Panc1 (cell line): Measurements from ENCODE around the gene TNRC6B. TPM values are rescaled to one million over a fixed set of nuclear protein-coding genes. Genes with fewer than 3 reads are reported as not detected.

Source experiments
- ATAC-seq: fragments of 200-7000 bp; cut with Tn5 transposase; 2 replicates; pipeline ENCODE4 v1.9.1; 2020; ENCODE audit warnings: mild to moderate bottlenecking, moderate library complexity
- BruUV-seq: library from RNA; stranded (reverse); fragments of 400-500 nt; replicated peaks from 2 replicates; lab custom pipeline; 2021; lab: Mats Ljungman, UMichigan
- CTCF ChIA-PET: fragments of 300-600 bp; sonication (Branson Sonifier 250); formaldehyde crosslinking; loops from one replicate; lab custom pipeline; 2022; ENCODE audit warnings: antibody characterized with exemption; lab: Charles Lee
- POLR2A ChIA-PET: fragments of 300-600 bp; sonication (Branson Sonifier 250); formaldehyde crosslinking; loops from one replicate; lab custom pipeline; 2022; ENCODE audit warnings: antibody characterized with exemption; lab: Charles Lee
- DNase-seq: peaks from one replicate; pipeline ENCODE4 v3.0.0-alpha.2; 2010; ENCODE audit warnings: low read depth, low spot score
- H3K27ac ChIP-seq: 2 replicates; pipeline ENCODE4 v1.5.1; 2011; ENCODE audit warnings: mild to moderate bottlenecking, low read length, inconsistent platforms
- H3K27me3 ChIP-seq: fragments of 200-500 bp; sonication (Bioruptor generic); 2 replicates; pipeline ENCODE4 v1.6.0; 2014; ENCODE audit warnings: low read length, inconsistent platforms; ENCODE audit not compliant: control insufficient read depth, insufficient read depth
- H3K36me3 ChIP-seq: fragments of 200-500 bp; sonication (Bioruptor generic); 2 replicates; pipeline ENCODE4 v1.5.1; 2014; ENCODE audit warnings: inconsistent platforms, mild to moderate bottlenecking, low read length, moderate library complexity; ENCODE audit not compliant: control insufficient read depth, insufficient read depth
- H3K4me1 ChIP-seq: 2 replicates; pipeline ENCODE4 v1.5.1; 2011; ENCODE audit warnings: inconsistent platforms, mild to moderate bottlenecking, low read length, moderate library complexity; ENCODE audit not compliant: control insufficient read depth, insufficient read depth
- H3K4me3 ChIP-seq, 2 experiments: 2 replicates each; pipeline ENCODE4 v1.5.1; 2011 to 2012; ENCODE audit warnings: low read depth in 2 of 2, low read length in 2 of 2, mild to moderate bottlenecking in 2 of 2, inconsistent platforms in 1 of 2, moderate library complexity in 1 of 2
- H3K9me3 ChIP-seq: fragments of 200-500 bp; sonication (Bioruptor generic); 2 replicates; pipeline ENCODE4 v1.5.1; 2014; ENCODE audit warnings: low read depth, mild to moderate bottlenecking, inconsistent platforms, low read length, moderate library complexity; ENCODE audit not compliant: control insufficient read depth, insufficient read depth
- POLR2AphosphoS5 ChIP-seq: IDR thresholded peaks from 2 replicates; pipeline ENCODE4 v1.6.1; 2012; ENCODE audit warnings: mild to moderate bottlenecking, low read depth, low read length, moderate library complexity
- SIN3A ChIP-seq: IDR thresholded peaks from 2 replicates; pipeline ENCODE4 v1.6.1; 2012; ENCODE audit warnings: low read depth, mild to moderate bottlenecking, low read length, moderate library complexity, borderline replicate concordance; ENCODE audit not compliant: insufficient read depth
- TCF7L2 ChIP-seq: IDR thresholded peaks from 2 replicates; pipeline ENCODE4 v1.6.1; 2011; ENCODE audit warnings: mild to moderate bottlenecking, low read depth, low read length, inconsistent platforms
- in situ Hi-C: cut with HindIII; loops from 2 replicates; pipeline ENCODE4 v1.10.0; 2016; ENCODE audit warnings: low sequenced_read_pairs, low pct_unique_long_range_greater_than_20kb
- intact Hi-C: fragments of 100-400 bp; cut with micrococcal nuclease; formaldehyde crosslinking; loops from one replicate; pipeline ENCODE4 v1.10.0; 2022; ENCODE audit not compliant: unreplicated experiment
- total RNA-seq: library from RNA; stranded (reverse); gene quantifications from one replicate; pipeline ENCODE4 v1.2.1, GENCODE V29; 2021; ENCODE audit not compliant: unreplicated experiment
- TF ChIP-seq, protein P1 (sequence below): fragments of 450-650 bp; IDR thresholded peaks from 2 replicates; pipeline ENCODE4 v1.5.1; 2017; ENCODE audit warnings: mild to moderate bottlenecking
- TF ChIP-seq, protein P2 (sequence below), 2 experiments: IDR thresholded peaks; 2 replicates each; pipeline ENCODE4 v1.6.1; 2011 to 2012; ENCODE audit warnings: low read depth in 2 of 2, control low read depth in 1 of 2, low read length in 1 of 2, mild to moderate bottlenecking in 1 of 2, moderate library complexity in 1 of 2; ENCODE audit not compliant: insufficient read depth in 1 of 2

Gene TNRC6B
- total RNA-seq, 1 experiment from 2014 or later: 30.7 TPM

DNA sequence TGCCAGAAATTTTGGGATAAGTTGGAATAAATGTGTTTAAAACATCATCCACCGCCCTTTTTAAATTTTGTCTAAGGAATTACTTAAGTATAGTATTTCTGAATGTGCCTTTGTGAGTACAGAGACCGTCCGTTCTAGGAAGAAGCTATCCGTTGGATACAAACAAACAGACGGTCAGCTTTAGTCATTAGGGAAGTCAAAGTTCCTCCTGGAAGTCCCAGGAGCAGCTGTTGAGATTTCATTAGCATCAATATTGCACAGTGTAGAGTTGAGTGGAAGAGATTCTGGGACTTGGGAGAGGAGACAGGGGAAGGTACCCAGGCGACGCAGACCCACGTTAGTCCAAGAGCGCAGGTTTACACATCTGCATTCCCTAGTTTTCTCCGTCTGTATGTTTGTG, 152.9 kb downstream of the TNRC6B start:
- ChIA-PET POLR2A (interaction anchor here (0.5 kb wide), 1 partner anchor 398 kb away, joined by 10 read pairs; no protein-coding TSS in a partner anchor), CTCF (no interaction called here)
- Histone ChIP-seq H3K27me3 (no peaks in the 10 kb centered on the region), H3K4me1 (no peaks in the 10 kb centered on the region), H3K27ac (no peak overlapping the region), H3K36me3 (no peaks in the 10 kb centered on the region), H3K9me3 (no peaks in the 10 kb centered on the region), H3K4me3 (no peak overlapping the region)
- in situ Hi-C loops (no loop called here), intact Hi-C loops (no loop called here)
- BruUV-seq: no TSS peak
- no peak for TF ChIP-seq POLR2AphosphoS5
- TF ChIP-seq TCF7L2: no peak
- no peak for TF ChIP-seq SIN3A
- TF ChIP-seq, protein P1, sequence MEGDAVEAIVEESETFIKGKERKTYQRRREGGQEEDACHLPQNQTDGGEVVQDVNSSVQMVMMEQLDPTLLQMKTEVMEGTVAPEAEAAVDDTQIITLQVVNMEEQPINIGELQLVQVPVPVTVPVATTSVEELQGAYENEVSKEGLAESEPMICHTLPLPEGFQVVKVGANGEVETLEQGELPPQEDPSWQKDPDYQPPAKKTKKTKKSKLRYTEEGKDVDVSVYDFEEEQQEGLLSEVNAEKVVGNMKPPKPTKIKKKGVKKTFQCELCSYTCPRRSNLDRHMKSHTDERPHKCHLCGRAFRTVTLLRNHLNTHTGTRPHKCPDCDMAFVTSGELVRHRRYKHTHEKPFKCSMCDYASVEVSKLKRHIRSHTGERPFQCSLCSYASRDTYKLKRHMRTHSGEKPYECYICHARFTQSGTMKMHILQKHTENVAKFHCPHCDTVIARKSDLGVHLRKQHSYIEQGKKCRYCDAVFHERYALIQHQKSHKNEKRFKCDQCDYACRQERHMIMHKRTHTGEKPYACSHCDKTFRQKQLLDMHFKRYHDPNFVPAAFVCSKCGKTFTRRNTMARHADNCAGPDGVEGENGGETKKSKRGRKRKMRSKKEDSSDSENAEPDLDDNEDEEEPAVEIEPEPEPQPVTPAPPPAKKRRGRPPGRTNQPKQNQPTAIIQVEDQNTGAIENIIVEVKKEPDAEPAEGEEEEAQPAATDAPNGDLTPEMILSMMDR: no peak
- TF ChIP-seq, protein P2, sequence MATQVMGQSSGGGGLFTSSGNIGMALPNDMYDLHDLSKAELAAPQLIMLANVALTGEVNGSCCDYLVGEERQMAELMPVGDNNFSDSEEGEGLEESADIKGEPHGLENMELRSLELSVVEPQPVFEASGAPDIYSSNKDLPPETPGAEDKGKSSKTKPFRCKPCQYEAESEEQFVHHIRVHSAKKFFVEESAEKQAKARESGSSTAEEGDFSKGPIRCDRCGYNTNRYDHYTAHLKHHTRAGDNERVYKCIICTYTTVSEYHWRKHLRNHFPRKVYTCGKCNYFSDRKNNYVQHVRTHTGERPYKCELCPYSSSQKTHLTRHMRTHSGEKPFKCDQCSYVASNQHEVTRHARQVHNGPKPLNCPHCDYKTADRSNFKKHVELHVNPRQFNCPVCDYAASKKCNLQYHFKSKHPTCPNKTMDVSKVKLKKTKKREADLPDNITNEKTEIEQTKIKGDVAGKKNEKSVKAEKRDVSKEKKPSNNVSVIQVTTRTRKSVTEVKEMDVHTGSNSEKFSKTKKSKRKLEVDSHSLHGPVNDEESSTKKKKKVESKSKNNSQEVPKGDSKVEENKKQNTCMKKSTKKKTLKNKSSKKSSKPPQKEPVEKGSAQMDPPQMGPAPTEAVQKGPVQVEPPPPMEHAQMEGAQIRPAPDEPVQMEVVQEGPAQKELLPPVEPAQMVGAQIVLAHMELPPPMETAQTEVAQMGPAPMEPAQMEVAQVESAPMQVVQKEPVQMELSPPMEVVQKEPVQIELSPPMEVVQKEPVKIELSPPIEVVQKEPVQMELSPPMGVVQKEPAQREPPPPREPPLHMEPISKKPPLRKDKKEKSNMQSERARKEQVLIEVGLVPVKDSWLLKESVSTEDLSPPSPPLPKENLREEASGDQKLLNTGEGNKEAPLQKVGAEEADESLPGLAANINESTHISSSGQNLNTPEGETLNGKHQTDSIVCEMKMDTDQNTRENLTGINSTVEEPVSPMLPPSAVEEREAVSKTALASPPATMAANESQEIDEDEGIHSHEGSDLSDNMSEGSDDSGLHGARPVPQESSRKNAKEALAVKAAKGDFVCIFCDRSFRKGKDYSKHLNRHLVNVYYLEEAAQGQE (IDR thresholded peaks at IDR 0.05; ENCODE audit: insufficient read depth in 1 of 2, low read depth in 2 of 2, low read length in 1 of 2): no peak
- DNase-seq: no peak
- no peak for ATAC-seq

DNA sequence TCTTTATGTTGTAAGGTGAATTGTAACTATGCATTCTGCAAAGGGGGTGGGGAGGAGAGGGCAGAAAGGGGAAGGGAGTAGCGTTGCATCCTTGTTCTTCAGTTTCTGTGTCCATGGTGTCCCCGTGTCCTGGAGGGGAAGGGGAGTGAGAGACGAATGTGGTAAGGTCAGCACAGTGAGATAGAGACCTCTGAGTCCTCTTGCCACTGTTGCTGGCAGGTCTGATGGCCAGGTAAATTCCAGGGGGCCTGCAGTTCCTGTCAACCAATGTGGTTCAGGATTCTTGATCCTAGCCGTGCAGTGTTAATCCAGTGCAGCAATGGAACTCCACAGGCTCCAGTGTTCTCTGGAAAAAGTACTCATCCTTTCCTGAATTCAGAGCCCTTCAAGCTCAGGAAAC, 154.0 kb downstream of the TNRC6B start:
- in situ Hi-C loops (no loop called here), intact Hi-C loops (no loop called here)
- DNase-seq (no peak), ATAC-seq (no peak)
- CTCF ChIA-PET: no interaction called here
- Histone ChIP-seq H3K4me3 (no peak overlapping the region), H3K27me3 (no peaks in the 10 kb centered on the region), H3K4me1 (no peaks in the 10 kb centered on the region), H3K9me3 (no peaks in the 10 kb centered on the region), H3K27ac (no peak overlapping the region), H3K36me3 (no peaks in the 10 kb centered on the region)
- POLR2A ChIA-PET: no interaction called here
- no peak for TF ChIP-seq POLR2AphosphoS5
- TF ChIP-seq, protein P1: no peak
- no peak for TF ChIP-seq SIN3A
- no peak for TF ChIP-seq TCF7L2
- TF ChIP-seq, protein P2 (IDR thresholded peaks at IDR 0.05; ENCODE audit: insufficient read depth in 1 of 2, low read depth in 2 of 2, low read length in 1 of 2): no peak
- no TSS peak for BruUV-seq
